ENCODE results near the gene MCRIP1. TPM values are rescaled to one million over a fixed set of nuclear protein-coding genes. Genes with fewer than 3 reads are reported as not detected.

Gene MCRIP1
- total and polyA plus RNA-seq, 2 of the 13 experiments (the other 11 are each of a cell fraction or from before 2014, with no cell fraction given) = 79.7 to 84.9 TPM

DNA sequence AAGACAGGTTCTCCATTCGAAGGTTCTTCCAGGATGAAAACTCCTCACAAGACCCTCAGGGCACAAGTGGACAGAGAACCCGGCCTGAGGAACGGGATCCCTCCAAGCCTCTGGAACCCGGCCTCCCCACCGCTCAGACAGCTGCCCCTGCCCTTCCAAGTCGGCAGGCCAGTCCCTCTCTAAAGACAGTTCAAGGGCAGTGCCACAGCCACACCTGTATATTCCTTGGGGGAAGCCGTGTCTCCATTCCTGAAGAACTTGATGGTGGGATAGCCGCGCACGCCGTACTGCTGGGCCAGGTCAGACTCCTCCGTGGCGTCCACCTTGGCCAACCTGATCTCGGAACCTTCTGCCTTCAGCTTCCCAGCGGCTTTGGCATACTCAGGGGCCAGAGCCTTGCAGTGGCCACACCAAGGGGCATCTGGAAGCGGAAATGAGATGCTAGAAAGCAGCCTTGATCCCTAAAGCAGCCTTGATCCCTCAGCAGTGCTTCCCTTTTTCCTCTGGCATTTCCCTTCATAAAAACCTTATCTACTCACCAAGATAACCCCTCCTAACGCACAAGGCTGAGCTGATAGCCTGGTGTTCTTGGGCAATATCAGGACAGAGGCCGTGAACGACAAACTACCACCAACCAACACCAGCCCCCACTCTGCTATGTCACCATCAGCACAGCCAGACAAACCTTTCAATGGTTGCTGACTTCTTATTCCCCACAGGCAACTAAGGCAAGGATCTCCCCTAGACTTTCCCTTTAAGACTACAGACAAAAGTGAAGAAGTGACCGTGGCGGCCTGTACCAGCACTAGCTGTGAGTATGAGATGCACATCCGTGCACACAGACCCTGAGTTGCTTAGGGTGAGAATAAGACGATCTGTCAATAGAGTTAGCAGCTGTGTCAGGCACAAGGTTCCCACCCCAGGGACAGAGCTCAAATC, 26.1 kb upstream of the MCRIP1 start (continued):
- TF ChIP-seq, protein P1, sequence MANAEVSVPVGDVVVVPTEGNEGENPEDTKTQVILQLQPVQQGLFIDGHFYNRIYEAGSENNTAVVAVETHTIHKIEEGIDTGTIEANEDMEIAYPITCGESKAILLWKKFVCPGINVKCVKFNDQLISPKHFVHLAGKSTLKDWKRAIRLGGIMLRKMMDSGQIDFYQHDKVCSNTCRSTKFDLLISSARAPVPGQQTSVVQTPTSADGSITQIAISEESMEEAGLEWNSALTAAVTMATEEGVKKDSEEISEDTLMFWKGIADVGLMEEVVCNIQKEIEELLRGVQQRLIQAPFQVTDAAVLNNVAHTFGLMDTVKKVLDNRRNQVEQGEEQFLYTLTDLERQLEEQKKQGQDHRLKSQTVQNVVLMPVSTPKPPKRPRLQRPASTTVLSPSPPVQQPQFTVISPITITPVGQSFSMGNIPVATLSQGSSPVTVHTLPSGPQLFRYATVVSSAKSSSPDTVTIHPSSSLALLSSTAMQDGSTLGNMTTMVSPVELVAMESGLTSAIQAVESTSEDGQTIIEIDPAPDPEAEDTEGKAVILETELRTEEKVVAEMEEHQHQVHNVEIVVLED (CRISPR knock-in tag; IDR thresholded peaks at IDR 0.05; ENCODE audit: borderline replicate concordance) = no peak
- TF ChIP-seq ZNF792 (CRISPR knock-in tag; IDR thresholded peaks at IDR 0.05) (no peak), ZNF619 (CRISPR knock-in tag; IDR thresholded peaks at IDR 0.05) (peak; percentile 30; the same call in 1 of the 2 replicates), KMT2B (CRISPR knock-in tag; IDR thresholded peaks at IDR 0.05) (no peak), ZNF777 (CRISPR knock-in tag; IDR thresholded peaks at IDR 0.05) (no peak), PHB2 (IDR thresholded peaks at IDR 0.05; ENCODE audit: partially characterized antibody) (no peak), ZNF318 (CRISPR knock-in tag; IDR thresholded peaks at IDR 0.05) (0 out of 2 replicates have a peak, but pooled peaks have one; percentile 7), MATR3 (CRISPR knock-in tag; IDR thresholded peaks at IDR 0.05) (no peak), ZNF772 (CRISPR knock-in tag; IDR thresholded peaks at IDR 0.05) (peak; percentile 83), SALL2 (CRISPR knock-in tag; IDR thresholded peaks at IDR 0.05) (no peak), NR2F6 (IDR thresholded peaks at IDR 0.05) (no peak), NR2F6 (CRISPR knock-in tag; IDR thresholded peaks at IDR 0.05) (no peak), RELA (CRISPR knock-in tag; IDR thresholded peaks at IDR 0.05) (0 out of 2 replicates have a peak, but pooled peaks have one; percentile 42), RFXANK (CRISPR knock-in tag; IDR thresholded peaks at IDR 0.05) (no peak)
- TF ChIP-seq, protein P2, sequence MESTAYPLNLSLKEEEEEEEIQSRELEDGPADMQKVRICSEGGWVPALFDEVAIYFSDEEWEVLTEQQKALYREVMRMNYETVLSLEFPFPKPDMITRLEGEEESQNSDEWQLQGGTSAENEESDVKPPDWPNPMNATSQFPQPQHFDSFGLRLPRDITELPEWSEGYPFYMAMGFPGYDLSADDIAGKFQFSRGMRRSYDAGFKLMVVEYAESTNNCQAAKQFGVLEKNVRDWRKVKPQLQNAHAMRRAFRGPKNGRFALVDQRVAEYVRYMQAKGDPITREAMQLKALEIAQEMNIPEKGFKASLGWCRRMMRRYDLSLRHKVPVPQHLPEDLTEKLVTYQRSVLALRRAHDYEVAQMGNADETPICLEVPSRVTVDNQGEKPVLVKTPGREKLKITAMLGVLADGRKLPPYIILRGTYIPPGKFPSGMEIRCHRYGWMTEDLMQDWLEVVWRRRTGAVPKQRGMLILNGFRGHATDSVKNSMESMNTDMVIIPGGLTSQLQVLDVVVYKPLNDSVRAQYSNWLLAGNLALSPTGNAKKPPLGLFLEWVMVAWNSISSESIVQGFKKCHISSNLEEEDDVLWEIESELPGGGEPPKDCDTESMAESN (CRISPR knock-in tag; conservative IDR thresholded peaks at IDR 0.05) = 0 out of 2 replicates have a peak, but pooled peaks have one; percentile 24
- TF ChIP-seq, protein P3, sequence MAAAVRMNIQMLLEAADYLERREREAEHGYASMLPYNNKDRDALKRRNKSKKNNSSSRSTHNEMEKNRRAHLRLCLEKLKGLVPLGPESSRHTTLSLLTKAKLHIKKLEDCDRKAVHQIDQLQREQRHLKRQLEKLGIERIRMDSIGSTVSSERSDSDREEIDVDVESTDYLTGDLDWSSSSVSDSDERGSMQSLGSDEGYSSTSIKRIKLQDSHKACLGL (CRISPR knock-in tag; IDR thresholded peaks at IDR 0.05) = peak; percentile 74; the same call in 1 of the 2 replicates
